NCI-H446 treated with DMSO at 0.1 percent for 48 hours (cell line): Measurements from ENCODE around the gene KIF25.

ENCODE experiments used
- DNase-seq: peaks from one replicate; lab custom pipeline; 2025; lab: John Stamatoyannopoulos, UW

Gene KIF25

DNA sequence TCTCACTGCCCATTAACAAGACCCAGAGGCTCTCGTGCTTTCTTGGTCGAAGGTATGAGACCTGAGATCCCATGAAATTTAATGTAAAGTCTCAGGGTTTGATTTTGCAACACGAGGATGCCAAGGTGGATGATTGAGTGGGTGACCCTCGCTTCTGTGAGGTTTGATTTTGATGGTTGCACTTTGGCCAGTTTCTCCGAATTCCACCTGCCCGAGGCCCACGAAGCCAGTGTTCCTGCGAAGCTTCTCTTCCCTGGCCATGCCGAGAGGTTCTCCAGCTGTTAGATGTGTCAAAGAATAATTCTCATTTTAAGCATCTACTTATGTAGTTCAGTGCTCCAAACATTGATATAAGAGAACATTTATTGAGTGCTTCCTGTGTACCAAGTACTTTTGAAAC is at the start of gene KIF25:
Gene KIF25, plus strand, starts transcription at position 30 of the 400 bp plus-strand sequence. CDS start 31,915 bp downstream, outside the sequence.
- DNase-seq, result no peak

DNA sequence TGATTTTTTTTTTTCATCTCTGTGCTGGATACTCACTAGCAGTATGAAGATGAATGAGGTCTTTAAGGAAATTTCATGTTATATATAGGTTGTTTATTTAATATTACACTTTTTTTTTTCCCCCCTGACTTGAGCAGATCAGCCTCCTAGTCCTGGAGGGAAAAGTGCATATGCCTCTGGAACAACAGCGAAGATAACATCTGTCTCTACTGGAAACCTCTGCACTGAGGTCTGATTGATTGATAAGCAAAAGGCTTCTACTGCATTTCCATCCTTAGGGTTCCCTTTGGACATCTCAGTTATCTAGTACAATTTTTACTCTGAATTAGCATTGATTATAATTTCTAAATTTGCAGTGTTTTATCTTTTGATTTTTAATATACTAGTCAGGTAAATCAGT is 49.8 kb upstream of the KIF25 start:
- no peak for DNase-seq

- no peak for DNase-seq
These were observed 48.8 kb upstream of the KIF25 start for GRCh38 chr6:167948716-167949115.

- DNase-seq, result no peak
These were observed 48.3 kb upstream of the KIF25 start for GRCh38 chr6:167949121-167949684.

DNA sequence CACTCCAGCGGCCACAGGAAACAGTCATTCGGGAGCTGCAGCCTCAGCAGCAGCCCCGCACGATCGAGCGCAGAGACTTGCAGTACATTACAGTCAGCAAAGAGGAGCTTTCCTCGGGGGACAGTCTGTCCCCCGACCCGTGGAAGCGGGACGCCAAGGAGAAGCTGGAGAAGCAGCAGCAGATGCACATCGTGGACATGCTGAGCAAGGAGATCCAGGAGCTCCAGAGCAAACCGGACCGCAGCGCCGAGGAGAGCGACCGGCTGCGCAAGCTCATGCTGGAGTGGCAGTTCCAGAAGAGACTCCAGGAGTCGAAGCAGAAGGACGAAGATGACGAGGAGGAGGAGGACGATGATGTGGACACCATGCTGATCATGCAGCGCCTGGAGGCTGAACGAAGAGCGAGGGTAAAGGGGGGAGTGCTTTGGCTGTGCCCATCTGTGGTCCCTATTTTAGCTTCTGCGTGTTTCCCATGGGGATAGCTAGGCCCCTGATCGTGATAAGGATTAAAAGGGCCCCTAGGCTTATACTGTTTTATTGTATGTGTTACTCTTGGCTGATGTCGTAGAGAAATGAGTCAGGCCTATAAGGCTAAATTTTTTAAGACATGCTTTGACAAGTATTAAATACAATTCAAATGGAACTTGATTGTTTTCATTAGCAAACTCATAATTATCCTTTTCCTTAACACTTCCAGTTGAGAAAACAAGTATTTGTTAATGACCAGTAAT is 45.5 kb upstream of the KIF25 start:
- no peak for DNase-seq

DNA sequence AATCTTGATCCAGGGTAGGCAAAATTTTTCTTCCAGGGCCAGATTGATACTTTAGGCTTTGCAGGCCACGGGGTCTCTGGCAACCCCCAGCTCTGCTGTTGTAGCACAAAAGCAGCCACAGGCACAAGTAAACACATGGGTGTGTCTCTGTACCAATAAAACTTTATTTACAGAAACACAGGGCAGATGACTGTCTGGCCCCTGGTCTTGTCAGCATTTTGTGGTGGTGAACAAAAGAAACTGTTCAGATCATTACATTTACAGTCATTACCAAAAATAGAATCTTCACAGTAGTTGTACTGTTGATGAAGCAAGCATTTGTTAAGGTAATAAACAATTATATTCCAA is 45.0 kb upstream of the KIF25 start:
- DNase-seq, result no peak

DNA sequence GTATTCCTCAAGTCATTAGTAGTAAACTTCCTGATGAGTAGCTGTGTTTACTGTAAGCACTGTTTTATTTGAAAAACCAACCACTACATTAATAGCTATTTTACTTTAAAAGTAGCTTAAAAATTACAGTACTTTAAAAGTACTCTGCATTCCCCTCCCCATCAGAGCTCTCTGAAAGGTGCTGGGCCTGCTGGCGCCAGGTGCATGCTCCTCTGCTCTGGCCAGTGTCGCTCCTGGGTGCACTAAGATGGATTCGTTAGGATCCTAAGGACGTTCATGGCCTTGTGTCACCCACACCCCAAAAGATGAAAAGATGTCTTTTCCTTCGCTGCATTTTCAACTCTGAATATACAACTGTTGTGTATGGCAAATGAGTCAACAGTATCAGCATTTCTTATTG is 43.9 kb upstream of the KIF25 start:
- DNase-seq, result no peak

DNA sequence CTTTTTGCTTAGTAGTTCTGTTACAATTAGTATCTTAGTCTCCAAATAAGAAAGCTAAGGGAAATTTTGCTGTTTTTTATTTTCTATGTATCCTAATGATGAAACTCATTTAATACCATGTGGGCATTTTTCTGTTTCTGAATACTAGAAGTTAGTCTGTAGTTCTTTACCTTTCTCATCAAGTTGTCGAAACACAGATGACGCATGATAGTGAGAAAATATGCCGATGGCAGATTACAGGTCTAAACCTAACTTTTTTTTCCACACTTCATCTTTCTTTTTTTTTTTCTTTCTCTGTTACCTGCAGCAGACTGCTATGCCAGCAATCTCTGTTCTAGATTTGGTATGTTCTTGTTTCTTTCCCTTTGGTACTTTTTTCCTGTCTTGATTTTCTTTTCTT is 43.3 kb upstream of the KIF25 start:
- DNase-seq, result no peak

GRCh38 chr6:167956491-167956890 is 41.0 kb upstream of the KIF25 start:
- DNase-seq, result no peak

DNA sequence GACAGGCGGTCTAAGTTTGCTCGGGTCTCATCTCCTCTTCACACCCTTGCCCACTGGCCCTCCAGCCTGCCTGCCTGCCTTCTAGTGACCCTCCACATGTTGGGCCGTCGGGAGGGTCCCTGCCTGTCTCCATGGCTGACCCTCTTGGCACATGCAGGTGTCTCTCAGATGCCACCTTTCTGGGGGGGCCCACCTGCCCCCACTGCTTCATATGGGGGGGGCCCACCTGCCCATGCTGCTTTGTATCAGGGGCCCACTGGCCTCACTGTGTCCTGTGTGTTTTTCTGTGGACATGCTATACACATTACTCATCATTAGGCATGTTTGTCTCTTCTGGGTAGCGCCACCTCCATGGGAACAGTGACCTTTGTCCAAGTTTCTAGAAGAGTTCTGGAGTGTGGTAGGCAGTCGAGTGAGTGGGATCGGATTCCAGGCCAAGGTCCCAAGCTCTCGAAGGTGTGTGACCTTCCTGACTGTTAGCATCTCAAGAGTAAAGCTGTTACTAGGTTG is 40.4 kb upstream of the KIF25 start:
- DNase-seq, result no peak

- no peak for DNase-seq
These were observed 39.8 kb upstream of the KIF25 start for GRCh38 chr6:167957626-167958025.

GRCh38 chr6:167960579-167960978 is 36.9 kb upstream of the KIF25 start:
- no peak for DNase-seq

DNA sequence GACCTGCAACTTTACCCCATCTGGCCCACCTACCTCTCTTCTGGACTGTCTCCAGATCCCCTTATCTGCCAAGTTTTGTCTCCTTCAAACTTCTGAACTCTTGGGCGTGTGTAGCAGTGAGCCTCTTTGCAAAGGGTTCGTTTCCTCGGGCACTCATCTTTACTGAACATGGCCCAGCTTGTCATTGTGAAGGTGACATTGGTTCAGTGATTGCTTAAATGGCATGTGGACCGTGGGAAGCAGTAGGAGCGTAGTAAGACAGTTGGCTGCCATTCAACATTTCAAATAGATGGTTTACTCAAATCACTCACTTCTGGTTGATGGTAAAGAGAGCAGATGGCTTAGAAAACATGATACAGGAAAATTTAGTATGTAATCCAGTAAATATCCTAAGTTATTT is 34.8 kb upstream of the KIF25 start:
- DNase-seq, result peak; percentile 42

DNA sequence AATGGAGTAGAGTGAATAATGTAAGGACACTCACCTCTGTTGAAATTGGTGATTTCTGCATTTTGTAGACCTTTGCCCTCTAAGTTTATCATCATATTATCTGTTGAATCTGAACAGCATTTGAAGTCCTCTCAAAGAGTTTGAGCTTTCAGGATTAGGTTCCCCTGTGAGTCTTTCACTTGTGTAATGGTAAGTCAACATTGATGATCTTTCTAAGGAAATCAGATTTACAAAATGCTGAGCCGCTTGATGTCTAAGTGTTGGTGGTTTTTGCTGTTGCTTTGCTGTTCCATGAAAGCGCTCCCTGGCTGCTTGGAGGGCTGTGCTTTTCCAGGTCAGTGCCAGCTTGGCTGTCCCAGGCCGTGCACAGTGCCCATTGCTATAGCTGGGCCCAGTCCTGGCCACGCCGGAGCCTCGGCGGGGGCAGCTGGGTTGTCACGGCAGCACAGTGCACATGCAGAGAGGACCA is 33.8 kb upstream of the KIF25 start:
- no peak for DNase-seq

DNA sequence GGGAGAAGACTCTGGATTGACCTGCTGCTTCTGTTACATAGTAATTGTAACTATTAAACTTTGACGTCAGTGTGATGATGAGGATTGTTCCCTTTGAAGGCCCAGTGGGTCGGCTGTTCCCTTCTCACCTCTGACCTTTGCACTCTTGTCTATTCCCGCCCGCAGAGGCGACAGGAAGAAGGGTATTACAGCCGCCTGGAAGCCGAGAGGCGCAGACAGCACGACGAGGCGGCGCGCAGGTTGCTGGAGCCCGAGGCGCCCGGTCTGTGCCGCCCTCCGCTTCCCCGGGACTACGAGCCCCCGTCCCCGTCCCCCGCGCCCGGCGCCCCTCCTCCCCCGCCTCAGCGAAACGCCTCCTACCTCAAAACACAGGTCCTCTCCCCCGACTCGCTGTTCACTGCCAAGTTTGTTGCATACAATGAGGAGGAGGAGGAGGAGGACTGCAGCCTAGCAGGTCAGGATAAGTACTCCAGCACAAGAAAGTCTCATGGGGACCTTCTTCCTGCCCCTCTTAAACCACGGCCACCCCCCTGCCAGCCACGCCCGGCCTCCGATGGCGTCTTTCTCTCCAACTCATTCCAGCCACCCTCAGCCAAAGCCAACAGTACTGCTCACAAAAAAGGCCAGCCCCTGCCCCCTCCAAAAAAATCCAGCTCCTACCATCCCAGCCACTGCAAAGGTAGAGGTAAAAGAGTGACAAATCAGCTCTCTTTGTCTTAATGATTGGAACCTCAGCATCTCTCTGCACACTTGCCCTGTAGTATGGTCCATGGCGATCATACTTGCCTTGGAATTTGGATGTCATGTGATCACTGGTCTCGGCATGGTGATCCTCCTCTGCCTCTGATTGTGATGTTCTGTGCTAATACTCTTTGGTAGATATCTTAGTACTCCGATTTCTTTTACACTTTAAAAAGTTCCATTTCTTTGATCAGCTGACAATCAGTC is 31.6 kb upstream of the KIF25 start:
- DNase-seq, result no peak

- DNase-seq, result no peak
These were observed 30.9 kb upstream of the KIF25 start for GRCh38 chr6:167966540-167966905.

DNA sequence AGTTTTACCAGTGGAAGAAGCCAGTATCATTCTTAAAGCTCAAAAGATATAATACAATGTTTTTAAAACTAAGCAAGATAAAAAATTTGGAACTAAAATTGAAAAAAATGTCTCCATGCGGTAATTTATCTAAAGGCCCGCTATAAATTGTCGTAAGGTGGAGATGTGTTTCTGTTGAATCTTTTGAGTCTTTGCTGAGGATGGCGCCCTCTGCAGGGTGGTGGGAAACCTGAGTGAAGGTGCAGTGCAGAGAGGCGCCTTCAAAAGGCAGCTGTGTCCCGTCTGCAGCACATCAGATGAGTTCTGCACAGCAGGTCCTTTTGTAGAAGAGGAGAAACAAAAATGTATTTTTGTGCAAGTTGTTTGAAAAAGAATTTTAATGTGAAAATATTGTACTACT is 29.4 kb upstream of the KIF25 start:
- DNase-seq, result no peak

DNA sequence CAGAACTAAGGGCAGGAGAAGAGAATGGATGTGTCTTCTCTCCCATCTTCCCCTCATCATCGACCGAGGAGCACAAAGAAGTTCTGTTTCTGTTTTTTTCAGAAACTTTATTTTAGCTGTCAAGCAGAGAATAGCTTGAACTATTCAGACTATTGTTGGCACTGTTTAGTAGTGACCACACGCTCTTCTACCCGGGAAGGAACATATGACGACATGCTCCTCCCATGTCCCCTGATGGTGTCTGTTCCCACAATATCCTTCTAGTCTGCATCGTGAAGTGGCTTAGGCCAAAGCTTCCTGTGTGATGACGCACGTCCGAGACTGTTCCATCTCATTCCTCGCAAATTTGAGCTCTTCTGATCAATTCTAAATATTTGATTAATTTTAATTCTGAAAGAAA is 27.2 kb upstream of the KIF25 start:
- no peak for DNase-seq

- no peak for DNase-seq
These were observed 25.3 kb upstream of the KIF25 start for GRCh38 chr6:167972193-167972592.

DNA sequence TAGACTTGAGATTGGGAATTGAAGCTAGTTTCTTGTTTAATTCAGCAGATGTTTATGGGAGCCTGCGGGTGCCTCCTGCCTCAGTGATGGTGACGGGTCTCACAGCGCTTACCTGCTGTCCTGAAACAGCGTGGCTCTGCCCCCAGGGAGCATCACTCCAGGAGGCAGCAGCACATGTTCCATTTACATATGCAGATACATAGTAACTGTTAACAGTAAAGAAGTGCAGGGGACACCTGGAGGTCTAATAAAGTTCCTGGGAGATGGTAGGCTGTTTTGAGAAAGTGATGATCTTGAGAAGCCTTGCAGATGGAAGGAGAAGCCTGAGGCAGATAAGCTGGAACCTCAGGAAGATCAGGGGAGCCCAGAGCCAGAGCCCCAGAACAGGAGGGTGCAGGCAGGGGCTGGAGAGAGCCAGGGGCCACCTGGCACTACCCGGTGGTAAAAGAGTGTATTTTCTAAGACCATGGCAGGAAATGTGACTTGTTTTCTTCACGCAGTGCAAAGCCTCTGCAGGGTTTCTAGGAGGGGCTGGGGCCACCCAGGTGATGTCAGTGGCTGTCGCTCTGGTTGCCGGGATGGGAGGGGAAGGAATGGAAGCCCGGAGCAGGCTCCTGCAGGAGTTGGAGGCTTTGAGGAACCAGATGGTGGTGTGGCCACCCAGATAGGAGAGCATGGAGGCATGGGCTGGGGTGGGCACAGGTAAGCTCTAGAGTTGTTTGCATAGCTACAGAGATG is 24.2 kb upstream of the KIF25 start:
- DNase-seq, result no peak

DNA sequence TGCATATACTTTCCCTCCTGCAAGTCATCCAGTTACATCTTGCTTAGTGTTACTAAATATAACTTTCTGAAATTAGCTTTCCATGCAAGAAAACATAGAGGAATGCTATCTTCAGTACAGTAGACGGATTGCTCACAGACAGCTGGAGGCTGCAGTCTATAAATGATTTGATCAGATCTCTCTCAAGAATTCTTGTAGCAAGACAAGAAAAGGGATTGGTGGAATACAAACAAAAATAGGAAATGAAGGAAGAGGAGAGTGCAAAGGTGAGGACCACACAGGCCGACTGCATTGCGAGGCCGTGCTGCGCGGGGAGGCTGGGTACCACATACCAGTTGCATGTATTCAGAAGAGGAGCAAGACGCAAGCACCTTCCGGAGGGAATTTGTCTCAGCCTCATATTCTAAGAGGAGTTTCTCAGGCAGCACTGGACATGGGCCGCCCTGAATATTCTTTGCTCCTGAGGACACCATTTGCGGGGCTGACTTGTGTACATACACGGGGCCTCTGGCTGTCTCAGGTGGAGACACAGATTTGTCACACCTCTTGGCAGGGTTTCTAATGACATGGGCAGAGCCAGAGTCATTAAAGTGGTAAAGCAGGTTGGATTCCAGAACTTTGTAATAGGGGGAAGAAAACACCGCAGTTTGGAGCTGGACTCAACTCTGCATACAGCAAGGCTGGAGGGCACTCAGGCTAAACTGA is 22.7 kb upstream of the KIF25 start:
- DNase-seq, result no peak
